HG03139 (cell line): ENCODE data around the gene EPB41L1.

Source experiments
- ATAC-seq: cut with Tn5 transposase; IDR thresholded peaks from one replicate; pipeline ENCODE4 v1.9.1; 2021; ENCODE audit not compliant: unreplicated experiment

The EPB41L1 gene

GRCh38 chr20:36153736-36154699 lies 522 bp upstream of the EPB41L1 start:
- ATAC-seq: no peak

GRCh38 chr20:36155629-36155971 lies 1.1 kb downstream of the EPB41L1 start:
- no peak for ATAC-seq

GRCh38 chr20:36155991-36156390 lies 1.5 kb downstream of the EPB41L1 start:
- no peak for ATAC-seq

- ATAC-seq: no peak
Measured at GRCh38 chr20:36157610-36158009, 3.1 kb downstream of the EPB41L1 start.

GRCh38 chr20:36158160-36158741 lies 3.7 kb downstream of the EPB41L1 start:
- ATAC-seq: no peak

GRCh38 chr20:36159833-36160232 lies 5.3 kb downstream of the EPB41L1 start:
- no peak for ATAC-seq

GRCh38 chr20:36162272-36162966 lies 7.9 kb downstream of the EPB41L1 start:
- no peak for ATAC-seq

- no peak for ATAC-seq
Measured at GRCh38 chr20:36167902-36168503, 13.5 kb downstream of the EPB41L1 start.

GRCh38 chr20:36170542-36171215 lies 16.1 kb downstream of the EPB41L1 start:
- no peak for ATAC-seq

- ATAC-seq: no peak
Measured at GRCh38 chr20:36173451-36173933, 19.0 kb downstream of the EPB41L1 start.

GRCh38 chr20:36175016-36175415 lies 20.5 kb downstream of the EPB41L1 start:
- ATAC-seq: no peak

- no peak for ATAC-seq
Measured at GRCh38 chr20:36175475-36175995, 21.0 kb downstream of the EPB41L1 start.

- ATAC-seq: no peak
Measured at GRCh38 chr20:36177716-36178115, 23.2 kb downstream of the EPB41L1 start.

GRCh38 chr20:36179170-36179945 lies 24.8 kb downstream of the EPB41L1 start:
- no peak for ATAC-seq

- no peak for ATAC-seq
Measured at GRCh38 chr20:36180323-36180722, 25.8 kb downstream of the EPB41L1 start.

- no peak for ATAC-seq
Measured at GRCh38 chr20:36181934-36182603, 27.5 kb downstream of the EPB41L1 start.

GRCh38 chr20:36182604-36183154 lies 28.1 kb downstream of the EPB41L1 start:
- no peak for ATAC-seq

- no peak for ATAC-seq
Measured at GRCh38 chr20:36183155-36183944, 28.8 kb downstream of the EPB41L1 start.
